ENCODE data around the gene RUNX3.

The RUNX3 gene

GRCh38 chr1:24929398-24930259, 447 bp downstream of the RUNX3 start:
- no peak for DNase-seq (ENCODE audit: low read depth in 2 of 2)

- DNase-seq (ENCODE audit: low read depth in 2 of 2), result peak in 1 of 2 donors; percentile 50
Measured at GRCh38 chr1:24928689-24929397, 1.2 kb downstream of the RUNX3 start.

GRCh38 chr1:24927988-24928688, 1.9 kb downstream of the RUNX3 start:
- DNase-seq (ENCODE audit: low read depth in 2 of 2), result no peak

GRCh38 chr1:24927473-24927872, 2.6 kb downstream of the RUNX3 start:
- DNase-seq (ENCODE audit: low read depth in 2 of 2), result no peak

- no peak for DNase-seq (ENCODE audit: low read depth in 2 of 2)
Measured at GRCh38 chr1:24926563-24927249, 3.4 kb downstream of the RUNX3 start.

- DNase-seq (ENCODE audit: low read depth in 2 of 2), result no peak
Measured at GRCh38 chr1:24925963-24926362, 4.1 kb downstream of the RUNX3 start.

- peak; percentile 80 to 83 for DNase-seq (ENCODE audit: low read depth in 2 of 2)
Measured at GRCh38 chr1:24925082-24925779, 4.8 kb downstream of the RUNX3 start.

GRCh38 chr1:24923485-24924113, 6.5 kb downstream of the RUNX3 start:
- no peak for DNase-seq (ENCODE audit: low read depth in 2 of 2)

GRCh38 chr1:24921938-24922662, 8.0 kb downstream of the RUNX3 start:
- DNase-seq (ENCODE audit: low read depth in 2 of 2), result no peak

GRCh38 chr1:24921412-24921811, 8.7 kb downstream of the RUNX3 start:
- DNase-seq (ENCODE audit: low read depth in 2 of 2), result no peak

- no peak for DNase-seq (ENCODE audit: low read depth in 2 of 2)
Measured at GRCh38 chr1:24920533-24920925, 9.5 kb downstream of the RUNX3 start.

- DNase-seq (ENCODE audit: low read depth in 2 of 2), result no peak
Measured at GRCh38 chr1:24919791-24920532, 10.1 kb downstream of the RUNX3 start.

- DNase-seq (ENCODE audit: low read depth in 2 of 2), result no peak
Measured at GRCh38 chr1:24918995-24919605, 11.0 kb downstream of the RUNX3 start.

- no peak for DNase-seq (ENCODE audit: low read depth in 2 of 2)
Measured at GRCh38 chr1:24918370-24918769, 11.7 kb downstream of the RUNX3 start.

- DNase-seq (ENCODE audit: low read depth in 2 of 2), result no peak
Measured at GRCh38 chr1:24917327-24918074, 12.6 kb downstream of the RUNX3 start.

- no peak for DNase-seq (ENCODE audit: low read depth in 2 of 2)
Measured at GRCh38 chr1:24915816-24916602, 14.1 kb downstream of the RUNX3 start.

Data from stimulated activated CD8-positive, alpha-beta memory T cell treated with anti-CD3 and anti-CD28 coated beads, Interleukin-15, amount 100 ng/mL, for 4 hours (primary cell).